Transverse colon (tissue), 4 donors: ENCODE measurements around the gene SPATA16. TPM values are rescaled to one million over a fixed set of nuclear protein-coding genes. Genes with fewer than 3 reads are reported as not detected.

Source experiments
- DNase-seq: peaks from one replicate; pipeline ENCODE4 v3.0.0-alpha.2; 2019
- H3K27ac ChIP-seq, 4 donors: fragments of 200-600 bp; sonication (generic); 2 replicates each; pipeline ENCODE4 v1.5.1; 2016 to 2018; ENCODE audit warnings: inconsistent platforms in 4 of 4
- H3K27me3 ChIP-seq: fragments of 200-600 bp; sonication (generic); 2 replicates; pipeline ENCODE4 v1.5.1; 2017; ENCODE audit warnings: inconsistent platforms
- H3K36me3 ChIP-seq, 4 donors: fragments of 200-600 bp; sonication (generic); 2 replicates each; pipeline ENCODE4 v1.5.1; 2017 to 2019; ENCODE audit warnings: inconsistent platforms in 4 of 4
- H3K4me1 ChIP-seq, 4 donors: fragments of 200-600 bp; sonication (generic); 2 replicates each; pipeline ENCODE4 v1.5.1; 2017 to 2020; ENCODE audit warnings: inconsistent platforms in 4 of 4
- H3K4me3 ChIP-seq, 4 donors: fragments of 200-600 bp; sonication (generic); 1 replicate in 1 of 4; 2 replicates in 3 of 4; pipeline versions ENCODE4 v1.5.1 to v1.6.1; 2017 to 2019; ENCODE audit warnings: inconsistent platforms in 4 of 4
- H3K9me3 ChIP-seq, 2 donors: fragments of 200-600 bp; sonication (generic); 2 replicates each; pipeline ENCODE4 v1.5.1; 2017 to 2019; ENCODE audit warnings: inconsistent platforms in 2 of 2
- CTCF ChIP-seq, 5 experiments: fragments of 200-600 bp in 3 of 5; fragments of 450-650 bp in 2 of 5; sonication (generic) in 3 of 5; IDR thresholded peaks; 1 replicate in 2 of 5; 2 replicates in 3 of 5; pipeline ENCODE4 v1.5.1; 2016 to 2017; ENCODE audit warnings: antibody characterized with exemption in 5 of 5, inconsistent platforms in 3 of 5, mild to moderate bottlenecking in 2 of 5, moderate library complexity in 1 of 5
- EP300 ChIP-seq: sonication (generic); formaldehyde crosslinking; IDR thresholded peaks from one replicate; pipeline ENCODE4 v1.6.1; 2017; ENCODE audit warnings: antibody characterized with exemption, low read depth
- POLR2A ChIP-seq: fragments of 450-650 bp; IDR thresholded peaks from one replicate; pipeline ENCODE4 v1.6.1; 2016; ENCODE audit warnings: antibody characterized with exemption, mild to moderate bottlenecking, moderate library complexity
- POLR2AphosphoS5 ChIP-seq, 3 donors: sonication (generic); formaldehyde crosslinking; IDR thresholded peaks; one replicate each; pipeline ENCODE4 v1.6.1; 2016; ENCODE audit warnings: antibody characterized with exemption in 3 of 3
- WGBS, 2 donors: methylation state at CpG; one replicate each; pipeline ENCODE4 v1.1.5; 2018; ENCODE audit warnings: low coverage in 1 of 2; 5-methylcytosine and 5-hydroxymethylcytosine counted together
- in situ Hi-C, 4 donors: fragments of 200-750 bp; cut with MboI; loops; one replicate each; pipeline versions ENCODE4 v1.15.0 to v1.15.1; 2017; ENCODE audit warnings: low sequenced_read_pairs in 3 of 4, low pct_ligation_motif_present in 1 of 4, low pct_unique_long_range_greater_than_20kb in 1 of 4
- intact Hi-C: fragments of 100-400 bp; cut with DNase I; formaldehyde crosslinking; loops from one replicate; pipeline ENCODE4 v1.15.1; 2023; ENCODE audit warnings: low total_unique reads
- total RNA-seq, 4 donors: library from RNA; depleted of rRNA; stranded (reverse); fragments of >200 nt; gene quantifications; one replicate each; pipeline ENCODE4 v1.1.0, GENCODE V29; 2016

The SPATA16 gene
- total RNA-seq, 4 donors from 2014 or later = not detected

- H3K27me3 ChIP-seq = no peaks in the 10 kb centered on the region
- H3K27ac ChIP-seq = no peak overlapping the region
- TF ChIP-seq POLR2A (no peak), EP300 (no peak)
- H3K4me1 ChIP-seq = no peaks in the 10 kb centered on the region
- no peaks in the 10 kb centered on the region for H3K9me3 ChIP-seq
- in situ Hi-C loops (no loop called here), intact Hi-C loops (no loop called here)
- H3K4me3 ChIP-seq = no peak overlapping the region
- H3K36me3 ChIP-seq = no peaks in the 10 kb centered on the region
- DNase-seq = no peak
- 57 to 59% methylated on average over 2 of the region's 2 CpGs for WGBS, 2 donors
Observed at GRCh38 chr3:173037840-173038483, 103.1 kb downstream of the SPATA16 start.

DNA sequence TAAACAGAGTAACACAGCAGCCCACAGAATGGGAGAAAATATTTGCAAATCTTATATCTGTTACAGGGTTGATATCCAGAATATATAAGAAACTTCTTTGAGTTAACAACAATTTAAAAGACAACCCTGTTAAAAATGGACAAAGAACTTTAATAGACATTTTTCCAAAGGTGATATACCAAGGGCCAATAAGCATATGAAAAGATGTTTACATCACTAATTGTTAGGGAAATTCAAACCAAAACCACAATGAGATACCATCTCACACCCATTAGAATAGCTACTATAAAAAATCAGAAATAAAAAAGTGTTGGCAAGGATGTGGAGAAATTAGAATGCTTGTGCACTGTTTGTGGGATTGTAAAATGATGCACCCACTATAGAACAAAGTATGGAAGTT, 110.8 kb downstream of the SPATA16 start:
- TF ChIP-seq CTCF (IDR thresholded peaks at IDR 0.05) (no peak), POLR2A (no peak), EP300 (no peak), POLR2AphosphoS5 (IDR thresholded peaks at IDR 0.05) (no peak)
- no peaks in the 10 kb centered on the region for H3K36me3 ChIP-seq
- intact Hi-C loops (no loop called here), in situ Hi-C loops (no loop called here)
- no peak overlapping the region for H3K27ac ChIP-seq
- no peak overlapping the region for H3K4me3 ChIP-seq
- no peaks in the 10 kb centered on the region for H3K27me3 ChIP-seq
- DNase-seq = no peak
- no peaks in the 10 kb centered on the region for H3K9me3 ChIP-seq
- no peaks in the 10 kb centered on the region for H3K4me1 ChIP-seq

DNA sequence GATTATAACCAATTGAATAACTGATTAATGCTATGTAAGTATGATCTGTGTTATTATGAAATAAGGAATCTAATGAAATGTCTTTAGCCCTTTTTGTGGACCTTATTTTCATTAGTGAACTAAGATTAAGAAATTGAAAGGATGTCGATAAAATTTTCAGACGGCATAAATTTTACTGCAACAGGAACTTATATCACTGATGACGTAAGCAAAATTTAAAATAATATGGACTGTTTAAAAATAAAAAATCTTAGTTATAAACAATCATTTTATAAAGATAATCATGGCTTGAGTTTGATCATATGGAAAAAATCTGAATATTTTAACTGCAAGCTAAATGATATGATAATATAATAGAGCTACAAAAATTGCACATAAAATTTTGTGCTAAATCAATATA, 112.7 kb downstream of the SPATA16 start:
- H3K27me3 ChIP-seq = no peaks in the 10 kb centered on the region
- no peaks in the 10 kb centered on the region for H3K36me3 ChIP-seq
- H3K27ac ChIP-seq = no peak overlapping the region
- TF ChIP-seq CTCF (IDR thresholded peaks at IDR 0.05) (no peak), POLR2AphosphoS5 (IDR thresholded peaks at IDR 0.05) (no peak), EP300 (no peak), POLR2A (no peak)
- intact Hi-C loops = no loop called here
- DNase-seq = no peak
- H3K9me3 ChIP-seq = no peaks in the 10 kb centered on the region
- no peaks in the 10 kb centered on the region for H3K4me1 ChIP-seq
- no peak overlapping the region for H3K4me3 ChIP-seq
- WGBS, 2 donors = 93 to 95% methylated on average over 3 of the region's 3 CpGs
- in situ Hi-C loops = no loop called here

GRCh38 chr3:173027429-173027828, 113.6 kb downstream of the SPATA16 start:
- in situ Hi-C loops = no loop called here
- Histone ChIP-seq H3K4me1 (no peaks in the 10 kb centered on the region), H3K4me3 (no peak overlapping the region), H3K27me3 (no peaks in the 10 kb centered on the region), H3K9me3 (no peaks in the 10 kb centered on the region), H3K27ac (no peak overlapping the region), H3K36me3 (no peaks in the 10 kb centered on the region)
- 78 to 88% methylated on average over 1 of the region's 1 CpG for WGBS, 2 donors
- intact Hi-C loops = no loop called here
- TF ChIP-seq POLR2AphosphoS5 (IDR thresholded peaks at IDR 0.05) (no peak), EP300 (no peak), CTCF (IDR thresholded peaks at IDR 0.05) (no peak), POLR2A (no peak)
- DNase-seq = no peak

DNA sequence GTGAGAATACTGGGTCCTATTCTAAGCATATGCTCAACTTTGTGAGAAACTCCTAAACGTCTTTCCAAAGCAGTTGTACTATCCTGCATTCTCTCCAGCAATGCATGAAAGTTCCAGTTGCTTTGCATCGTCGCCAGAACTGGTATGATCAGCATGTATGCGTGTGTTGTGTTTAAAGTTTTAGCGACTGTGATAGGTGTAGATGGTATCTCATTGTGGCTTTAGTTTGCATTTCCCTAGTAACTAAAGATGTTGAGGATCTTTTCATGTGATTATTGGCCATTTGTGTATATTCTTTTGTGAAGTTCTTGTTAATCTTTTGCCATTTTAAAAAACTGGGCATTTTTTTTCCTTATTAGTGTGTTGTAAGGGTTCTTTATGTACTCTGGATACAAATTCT, 115.1 kb downstream of the SPATA16 start:
- in situ Hi-C loops = no loop called here
- WGBS, 2 donors = 59 to 67% methylated on average over 5 of the region's 5 CpGs
- no peak overlapping the region for H3K4me3 ChIP-seq
- no peaks in the 10 kb centered on the region for H3K27me3 ChIP-seq
- no peaks in the 10 kb centered on the region for H3K36me3 ChIP-seq
- TF ChIP-seq EP300 (no peak), POLR2A (no peak), CTCF (IDR thresholded peaks at IDR 0.05) (no peak), POLR2AphosphoS5 (IDR thresholded peaks at IDR 0.05) (no peak)
- intact Hi-C loops = no loop called here
- no peak overlapping the region for H3K27ac ChIP-seq
- H3K4me1 ChIP-seq = no peaks in the 10 kb centered on the region
- no peaks in the 10 kb centered on the region for H3K9me3 ChIP-seq
- DNase-seq = no peak
